Measurements from ENCODE around the gene PPP1R12A. TPM values are rescaled to one million over a fixed set of nuclear protein-coding genes. Genes with fewer than 3 reads are reported as not detected.

Gene PPP1R12A
- total RNA-seq, 3 donors from 2014 or later, result 63.7 to 253 (median 74.3) TPM

- Histone ChIP-seq H3K4me1 (ENCODE audit: low read depth) (no peaks in the 10 kb centered on the region), H3K4me3 (no peak overlapping the region), H3K36me3 (ENCODE audit: low read depth) (no peaks in the 10 kb centered on the region), H3K9me3 (no peaks in the 10 kb centered on the region)
- ATAC-seq (peak; percentile 67), DNase-seq (no peak)
- TF ChIP-seq CTCF (IDR thresholded peaks at IDR 0.05), result no peak
- intact Hi-C loops (cut with DNase I, micrococcal nuclease), result no loop called here
Observed at GRCh38 chr12:79848339-79848738, 86.6 kb downstream of the PPP1R12A start.

GRCh38 chr12:79847417-79847816 is 87.5 kb downstream of the PPP1R12A start:
- ATAC-seq (no peak), DNase-seq (no peak)
- no peaks in the 10 kb centered on the region for H3K4me1 ChIP-seq (ENCODE audit: low read depth)
- intact Hi-C loops (cut with DNase I, micrococcal nuclease), result no loop called here
- H3K36me3 ChIP-seq (ENCODE audit: low read depth), result no peaks in the 10 kb centered on the region
- H3K4me3 ChIP-seq, result no peak overlapping the region
- no peak for TF ChIP-seq CTCF (IDR thresholded peaks at IDR 0.05)
- H3K9me3 ChIP-seq, result no peaks in the 10 kb centered on the region

GRCh38 chr12:79844693-79845092 is 90.2 kb downstream of the PPP1R12A start:
- intact Hi-C loops (cut with DNase I, micrococcal nuclease), result no loop called here
- no peak for TF ChIP-seq CTCF (IDR thresholded peaks at IDR 0.05)
- no peaks in the 10 kb centered on the region for H3K9me3 ChIP-seq
- DNase-seq (no peak), ATAC-seq (no peak)
- H3K4me3 ChIP-seq, result no peak overlapping the region
- H3K4me1 ChIP-seq (ENCODE audit: low read depth), result no peaks in the 10 kb centered on the region
- H3K36me3 ChIP-seq (ENCODE audit: low read depth), result no peaks in the 10 kb centered on the region

GRCh38 chr12:79843978-79844377 is 90.9 kb downstream of the PPP1R12A start:
- no peaks in the 10 kb centered on the region for H3K4me1 ChIP-seq (ENCODE audit: low read depth)
- no peak for ATAC-seq

GRCh38 chr12:79842630-79843029 is 92.3 kb downstream of the PPP1R12A start:
- Histone ChIP-seq H3K4me3 (no peak overlapping the region), H3K36me3 (ENCODE audit: low read depth) (no peaks in the 10 kb centered on the region), H3K9me3 (peaks cover 12% of the 10 kb centered on the region), H3K4me1 (ENCODE audit: low read depth) (no peaks in the 10 kb centered on the region)
- ATAC-seq (no peak), DNase-seq (no peak)
- intact Hi-C loops (cut with DNase I, micrococcal nuclease), result no loop called here
- no peak for TF ChIP-seq CTCF (IDR thresholded peaks at IDR 0.05)

More at GRCh38 chr12:79843978-79844377, 90.9 kb downstream of the PPP1R12A start:
- DNase-seq, result no peak
- no peak for TF ChIP-seq CTCF (IDR thresholded peaks at IDR 0.05)
- no peaks in the 10 kb centered on the region for H3K36me3 ChIP-seq (ENCODE audit: low read depth)
- intact Hi-C loops (cut with DNase I, micrococcal nuclease), result no loop called here
- no peak overlapping the region for H3K4me3 ChIP-seq
- peaks cover 5% of the 10 kb centered on the region for H3K9me3 ChIP-seq

- no peak for ATAC-seq
- intact Hi-C loops (cut with DNase I, micrococcal nuclease), result no loop called here
- DNase-seq, result no peak
- no peak for TF ChIP-seq CTCF (IDR thresholded peaks at IDR 0.05)
- H3K9me3 ChIP-seq, result peaks cover 12% of the 10 kb centered on the region
- H3K36me3 ChIP-seq (ENCODE audit: low read depth), result no peaks in the 10 kb centered on the region
- H3K4me3 ChIP-seq, result no peak overlapping the region
- H3K4me1 ChIP-seq (ENCODE audit: low read depth), result no peaks in the 10 kb centered on the region
Observed at GRCh38 chr12:79841878-79842265, 93.0 kb downstream of the PPP1R12A start.
